Measurements from ENCODE around the gene ATP11C.

GRCh38 chrX:139680356-139680755 is 252.5 kb downstream of the ATP11C start:
- TF ChIP-seq, protein P1, sequence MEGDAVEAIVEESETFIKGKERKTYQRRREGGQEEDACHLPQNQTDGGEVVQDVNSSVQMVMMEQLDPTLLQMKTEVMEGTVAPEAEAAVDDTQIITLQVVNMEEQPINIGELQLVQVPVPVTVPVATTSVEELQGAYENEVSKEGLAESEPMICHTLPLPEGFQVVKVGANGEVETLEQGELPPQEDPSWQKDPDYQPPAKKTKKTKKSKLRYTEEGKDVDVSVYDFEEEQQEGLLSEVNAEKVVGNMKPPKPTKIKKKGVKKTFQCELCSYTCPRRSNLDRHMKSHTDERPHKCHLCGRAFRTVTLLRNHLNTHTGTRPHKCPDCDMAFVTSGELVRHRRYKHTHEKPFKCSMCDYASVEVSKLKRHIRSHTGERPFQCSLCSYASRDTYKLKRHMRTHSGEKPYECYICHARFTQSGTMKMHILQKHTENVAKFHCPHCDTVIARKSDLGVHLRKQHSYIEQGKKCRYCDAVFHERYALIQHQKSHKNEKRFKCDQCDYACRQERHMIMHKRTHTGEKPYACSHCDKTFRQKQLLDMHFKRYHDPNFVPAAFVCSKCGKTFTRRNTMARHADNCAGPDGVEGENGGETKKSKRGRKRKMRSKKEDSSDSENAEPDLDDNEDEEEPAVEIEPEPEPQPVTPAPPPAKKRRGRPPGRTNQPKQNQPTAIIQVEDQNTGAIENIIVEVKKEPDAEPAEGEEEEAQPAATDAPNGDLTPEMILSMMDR (IDR thresholded peaks at IDR 0.05 in 4 of 5, conservative IDR thresholded peaks at IDR 0.05 in 1 of 5): no peak
- TF ChIP-seq POLR2A (IDR thresholded peaks at IDR 0.05): no peak
